ENCODE measurements around the gene LCN1. TPM values are rescaled to one million over a fixed set of nuclear protein-coding genes. Genes with fewer than 3 reads are reported as not detected.

LCN1 gene
- total RNA-seq, 1 experiment from 2014 or later, result not detected

DNA sequence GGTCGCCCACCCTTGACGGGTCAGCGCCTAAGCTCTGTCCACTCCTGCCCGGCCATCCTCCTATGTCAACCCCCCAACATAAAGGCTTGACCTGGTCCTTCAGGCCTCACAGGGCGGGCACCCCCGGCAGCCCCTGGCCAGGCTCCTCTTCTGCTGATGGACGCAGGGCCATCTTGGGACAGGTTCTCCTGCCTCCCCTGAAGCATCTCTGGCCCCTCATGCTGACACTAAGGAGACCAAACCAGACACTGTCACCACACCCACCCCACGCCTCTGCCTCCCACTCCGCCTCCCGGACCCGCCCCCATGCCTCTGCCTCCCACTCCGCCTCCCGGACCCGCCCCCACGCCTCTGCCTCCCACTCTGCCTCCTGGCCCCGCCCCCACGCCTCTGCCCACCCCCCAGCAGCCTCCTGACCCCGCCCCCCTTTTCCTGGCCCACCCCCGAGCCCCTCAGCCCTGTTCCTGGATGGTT lies 31.5 kb downstream of the LCN1 start:
- Histone ChIP-seq H4K20me1 (ENCODE audit: insufficient read depth) (no peaks in the 10 kb centered on the region), H3K36me3 (ENCODE audit: low read depth) (no peaks in the 10 kb centered on the region), H3K4me3 (no peak overlapping the region), H3K27ac (no peak overlapping the region), H3K9me3 (ENCODE audit: insufficient read depth, low read depth) (no peaks in the 10 kb centered on the region), H3F3A (ENCODE audit: insufficient read depth, low read depth) (no peaks in the 10 kb centered on the region), H3K27me3 (ENCODE audit: insufficient read depth, low read depth) (peaks cover 79% of the 10 kb centered on the region), H2AFZ (no peak overlapping the region), H3K79me2 (ENCODE audit: low read depth) (no peaks in the 10 kb centered on the region), H3K9me2 (ENCODE audit: insufficient read depth) (no peaks in the 10 kb centered on the region), H3K4me2 (no peak overlapping the region), H3K4me1 (replicated peaks; ENCODE audit: insufficient read depth) (no peaks in the 10 kb centered on the region)
- TF ChIP-seq, protein P1, sequence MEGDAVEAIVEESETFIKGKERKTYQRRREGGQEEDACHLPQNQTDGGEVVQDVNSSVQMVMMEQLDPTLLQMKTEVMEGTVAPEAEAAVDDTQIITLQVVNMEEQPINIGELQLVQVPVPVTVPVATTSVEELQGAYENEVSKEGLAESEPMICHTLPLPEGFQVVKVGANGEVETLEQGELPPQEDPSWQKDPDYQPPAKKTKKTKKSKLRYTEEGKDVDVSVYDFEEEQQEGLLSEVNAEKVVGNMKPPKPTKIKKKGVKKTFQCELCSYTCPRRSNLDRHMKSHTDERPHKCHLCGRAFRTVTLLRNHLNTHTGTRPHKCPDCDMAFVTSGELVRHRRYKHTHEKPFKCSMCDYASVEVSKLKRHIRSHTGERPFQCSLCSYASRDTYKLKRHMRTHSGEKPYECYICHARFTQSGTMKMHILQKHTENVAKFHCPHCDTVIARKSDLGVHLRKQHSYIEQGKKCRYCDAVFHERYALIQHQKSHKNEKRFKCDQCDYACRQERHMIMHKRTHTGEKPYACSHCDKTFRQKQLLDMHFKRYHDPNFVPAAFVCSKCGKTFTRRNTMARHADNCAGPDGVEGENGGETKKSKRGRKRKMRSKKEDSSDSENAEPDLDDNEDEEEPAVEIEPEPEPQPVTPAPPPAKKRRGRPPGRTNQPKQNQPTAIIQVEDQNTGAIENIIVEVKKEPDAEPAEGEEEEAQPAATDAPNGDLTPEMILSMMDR (conservative IDR thresholded peaks at IDR 0.05), result no peak
- no peak for TF ChIP-seq EZH2 (IDR thresholded peaks at IDR 0.05; ENCODE audit: low read depth)
- ChIA-PET CTCF (no interaction called here), POLR2A (ENCODE audit: unreplicated experiment) (no interaction called here)
- intact Hi-C loops (cut with micrococcal nuclease; ENCODE audit: unreplicated experiment), result no loop called here
- BruUV-seq (replicated peaks), result no TSS peak
- no peak for DNase-seq

DNA sequence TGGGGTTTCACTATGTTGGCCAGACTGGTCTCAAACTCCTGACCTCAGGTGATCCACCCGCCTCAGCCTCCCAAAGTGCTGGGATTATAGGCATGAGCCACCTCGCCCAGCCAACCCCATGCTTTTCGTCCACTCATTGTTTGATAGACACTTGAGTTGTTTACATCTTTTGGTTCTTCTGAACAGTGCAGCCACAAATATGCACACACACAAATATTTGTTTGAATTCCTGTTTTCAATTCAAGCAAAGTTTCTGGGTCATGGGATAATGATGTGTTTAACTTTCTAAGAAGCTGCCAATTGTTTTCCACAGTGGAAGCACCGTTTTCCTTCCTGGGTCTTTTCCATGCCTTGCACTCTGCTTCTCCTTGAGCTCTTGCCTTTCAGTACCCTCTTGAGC lies 33.5 kb downstream of the LCN1 start:
- H3K9me2 ChIP-seq (ENCODE audit: insufficient read depth), result no peaks in the 10 kb centered on the region
- no peaks in the 10 kb centered on the region for H3K9me3 ChIP-seq (ENCODE audit: insufficient read depth, low read depth)
- H3K27me3 ChIP-seq (ENCODE audit: insufficient read depth, low read depth), result peaks cover 90% of the 10 kb centered on the region
- no peaks in the 10 kb centered on the region for H3K79me2 ChIP-seq (ENCODE audit: low read depth)
- H3K4me3 ChIP-seq, result no peak overlapping the region
- H3K36me3 ChIP-seq (ENCODE audit: low read depth), result no peaks in the 10 kb centered on the region
- no peaks in the 10 kb centered on the region for H3F3A ChIP-seq (ENCODE audit: insufficient read depth, low read depth)
- H4K20me1 ChIP-seq (ENCODE audit: insufficient read depth), result no peaks in the 10 kb centered on the region
- H3K4me2 ChIP-seq, result no peak overlapping the region
- H3K27ac ChIP-seq, result no peak overlapping the region
- ChIA-PET POLR2A (ENCODE audit: unreplicated experiment) (no interaction called here), CTCF (no interaction called here)
- BruUV-seq (replicated peaks), result no TSS peak
- DNase-seq, result peak in 1 of 2 experiments; percentile 59
- intact Hi-C loops (cut with micrococcal nuclease; ENCODE audit: unreplicated experiment), result no loop called here
- TF ChIP-seq EZH2 (IDR thresholded peaks at IDR 0.05; ENCODE audit: low read depth), result no peak
- TF ChIP-seq, protein P1 (conservative IDR thresholded peaks at IDR 0.05), result no peak
- H3K4me1 ChIP-seq (replicated peaks; ENCODE audit: insufficient read depth), result no peaks in the 10 kb centered on the region
- no peak overlapping the region for H2AFZ ChIP-seq

DNA sequence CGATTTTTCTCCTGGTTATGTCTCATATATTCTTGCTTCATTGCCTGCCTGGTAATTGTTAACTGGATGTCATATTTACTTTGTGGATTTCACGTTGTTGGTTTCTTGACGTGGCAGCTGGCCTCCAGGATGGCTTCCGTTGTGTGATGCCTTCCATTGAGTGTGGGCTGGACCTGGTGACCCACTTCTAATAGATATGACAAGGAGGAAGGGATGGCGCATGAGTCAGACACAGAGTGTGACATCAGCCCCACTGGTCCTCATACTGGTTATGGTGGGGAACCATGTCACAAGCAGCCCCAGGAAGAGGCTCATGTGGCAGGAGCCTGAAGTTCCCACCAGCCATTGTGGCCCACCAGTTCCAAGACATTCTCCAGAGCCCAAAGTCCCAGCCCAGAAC lies 34.0 kb downstream of the LCN1 start:
- ChIA-PET POLR2A (ENCODE audit: unreplicated experiment) (no interaction called here), CTCF (no interaction called here)
- H3K79me2 ChIP-seq (ENCODE audit: low read depth), result no peaks in the 10 kb centered on the region
- no peak overlapping the region for H2AFZ ChIP-seq
- H3K4me1 ChIP-seq (replicated peaks; ENCODE audit: insufficient read depth), result no peaks in the 10 kb centered on the region
- no peaks in the 10 kb centered on the region for H3F3A ChIP-seq (ENCODE audit: insufficient read depth, low read depth)
- no peaks in the 10 kb centered on the region for H3K9me3 ChIP-seq (ENCODE audit: insufficient read depth, low read depth)
- BruUV-seq (replicated peaks), result no TSS peak
- no peak overlapping the region for H3K27ac ChIP-seq
- no peaks in the 10 kb centered on the region for H3K36me3 ChIP-seq (ENCODE audit: low read depth)
- H3K4me3 ChIP-seq, result no peak overlapping the region
- H3K27me3 ChIP-seq (ENCODE audit: insufficient read depth, low read depth), result peaks cover 90% of the 10 kb centered on the region
- no peak overlapping the region for H3K4me2 ChIP-seq
- TF ChIP-seq EZH2 (IDR thresholded peaks at IDR 0.05; ENCODE audit: low read depth), result no peak
- TF ChIP-seq, protein P1 (conservative IDR thresholded peaks at IDR 0.05), result no peak
- H3K9me2 ChIP-seq (ENCODE audit: insufficient read depth), result no peaks in the 10 kb centered on the region
- intact Hi-C loops (cut with micrococcal nuclease; ENCODE audit: unreplicated experiment), result no loop called here
- H4K20me1 ChIP-seq (ENCODE audit: insufficient read depth), result no peaks in the 10 kb centered on the region
- DNase-seq, result no peak

Measured in PC-9 (cell line).